ENCODE data around the gene TPRN. TPM values are rescaled to one million over a fixed set of nuclear protein-coding genes. Genes with fewer than 3 reads are reported as not detected.

The TPRN gene
- total RNA-seq, 2 donors from 2014 or later: 6.4 to 6.8 TPM

- Histone ChIP-seq H3K27ac (no peak overlapping the region), H3K36me3 (peaks cover 56% of the 10 kb centered on the region), H3K4me3 (no peak overlapping the region), H3K4me1 (peaks cover 0 to 43% of the 10 kb centered on the region in 2 donors), H3K27me3 (no peaks in the 10 kb centered on the region), H3K9me3 (no peaks in the 10 kb centered on the region)
- DNase-seq (ENCODE audit: low spot score): no peak
- no peak for TF ChIP-seq CTCF (IDR thresholded peaks at IDR 0.05)
Measured at GRCh38 chr9:137185921-137186320, 14.6 kb downstream of the TPRN start.

- no peaks in the 10 kb centered on the region for H3K27me3 ChIP-seq
- no peaks in the 10 kb centered on the region for H3K9me3 ChIP-seq
- peaks cover 0 to 34% of the 10 kb centered on the region in 2 donors for H3K4me1 ChIP-seq
- H3K4me3 ChIP-seq: no peak overlapping the region
- H3K27ac ChIP-seq: no peak overlapping the region
- no peak for TF ChIP-seq CTCF (IDR thresholded peaks at IDR 0.05)
- no peak for DNase-seq (ENCODE audit: low spot score)
- H3K36me3 ChIP-seq: peaks cover 56% of the 10 kb centered on the region
Measured at GRCh38 chr9:137184881-137185660, 15.5 kb downstream of the TPRN start.

DNA sequence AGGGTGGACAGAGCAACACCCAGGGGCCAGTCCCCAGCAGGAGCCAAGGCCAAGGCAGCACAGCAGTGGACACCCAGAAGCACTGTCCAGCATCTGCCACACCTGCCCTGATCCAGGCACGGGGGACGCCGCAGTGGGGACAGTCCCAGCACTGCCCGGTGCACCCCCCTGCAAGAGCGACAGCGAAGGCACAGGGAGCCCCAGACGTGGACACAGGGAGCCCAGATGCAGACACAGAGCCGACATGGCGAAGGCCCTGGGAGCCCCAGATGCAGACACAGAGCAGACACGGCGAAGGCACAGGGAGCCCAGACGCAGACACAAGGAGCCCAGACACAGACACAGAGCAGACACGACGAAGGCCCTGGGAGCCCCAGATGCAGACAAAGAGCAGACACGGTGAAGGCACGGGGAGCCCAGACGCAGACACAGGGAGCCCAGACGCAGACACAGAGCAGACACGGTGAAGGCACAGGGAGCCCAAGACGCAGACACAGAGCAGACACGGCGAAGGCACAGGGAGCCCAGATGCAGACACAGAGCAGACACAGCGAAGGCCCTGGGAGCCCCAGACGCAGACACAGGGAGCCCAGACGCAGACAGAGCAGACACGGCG is 16.5 kb downstream of the TPRN start:
- Histone ChIP-seq H3K4me1 (peaks cover 0 to 24% of the 10 kb centered on the region in 2 donors), H3K4me3 (no peak overlapping the region), H3K36me3 (peaks cover 62% of the 10 kb centered on the region), H3K9me3 (no peaks in the 10 kb centered on the region), H3K27ac (no peak overlapping the region), H3K27me3 (no peaks in the 10 kb centered on the region)
- no peak for TF ChIP-seq CTCF (IDR thresholded peaks at IDR 0.05)
- DNase-seq (ENCODE audit: low spot score): no peak

- no peak overlapping the region for H3K4me3 ChIP-seq
- peaks cover 62% of the 10 kb centered on the region for H3K36me3 ChIP-seq
- no peak for TF ChIP-seq CTCF (IDR thresholded peaks at IDR 0.05)
- no peak for DNase-seq (ENCODE audit: low spot score)
- H3K27ac ChIP-seq: no peak overlapping the region
- no peaks in the 10 kb centered on the region for H3K27me3 ChIP-seq
- H3K9me3 ChIP-seq: no peaks in the 10 kb centered on the region
- H3K4me1 ChIP-seq: peaks cover 0 to 21% of the 10 kb centered on the region in 2 donors
Measured at GRCh38 chr9:137182836-137183235, 17.7 kb downstream of the TPRN start.

DNA sequence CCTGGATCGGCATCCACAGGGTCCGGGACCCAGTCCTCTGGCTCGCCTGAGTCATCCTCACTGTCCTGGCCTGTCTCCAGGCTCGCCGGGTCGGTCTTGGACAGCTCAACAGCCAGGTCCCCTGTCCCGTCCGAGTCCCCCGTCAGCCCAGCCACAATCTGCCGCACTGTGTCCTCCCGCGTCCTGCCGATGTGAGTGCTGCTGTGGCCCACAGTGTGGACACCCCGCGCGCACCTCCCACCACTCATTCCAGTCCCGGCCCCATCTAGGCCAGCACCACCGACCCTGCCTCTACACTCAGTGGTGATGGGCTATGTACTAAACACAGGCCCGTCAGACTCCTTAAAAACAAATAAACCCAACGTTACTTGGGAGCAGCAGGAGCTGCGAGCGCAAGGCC is 18.9 kb downstream of the TPRN start:
- no peaks in the 10 kb centered on the region for H3K9me3 ChIP-seq
- DNase-seq (ENCODE audit: low spot score): no peak
- peaks cover 0 to 9% of the 10 kb centered on the region in 2 donors for H3K4me1 ChIP-seq
- no peaks in the 10 kb centered on the region for H3K27me3 ChIP-seq
- H3K36me3 ChIP-seq: peaks cover 62% of the 10 kb centered on the region
- H3K27ac ChIP-seq: no peak overlapping the region
- TF ChIP-seq CTCF (IDR thresholded peaks at IDR 0.05): no peak
- H3K4me3 ChIP-seq: no peak overlapping the region
